Peyer's patch (tissue), 4 donors: ENCODE measurements around the gene LMX1B.

Experiments used
- POLR2A ChIP-seq, 2 donors: fragments of 450-650 bp; IDR thresholded peaks; one replicate each; pipeline ENCODE4 v1.5.1; 2017; ENCODE audit warnings: antibody characterized with exemption in 2 of 2, mild to moderate bottlenecking in 2 of 2, moderate library complexity in 2 of 2
- TF ChIP-seq, protein P1 (sequence below), 6 experiments: fragments of 450-650 bp in 4 of 6; fragments of 200-600 bp in 2 of 6; sonication (generic) in 1 of 6; IDR thresholded peaks; one replicate each; pipeline ENCODE4 v1.5.1; 2017 to 2019; ENCODE audit warnings: antibody characterized with exemption in 6 of 6, mild to moderate bottlenecking in 3 of 6, moderate library complexity in 1 of 6

- no peak for TF ChIP-seq POLR2A (IDR thresholded peaks at IDR 0.05)
- TF ChIP-seq, protein P1, sequence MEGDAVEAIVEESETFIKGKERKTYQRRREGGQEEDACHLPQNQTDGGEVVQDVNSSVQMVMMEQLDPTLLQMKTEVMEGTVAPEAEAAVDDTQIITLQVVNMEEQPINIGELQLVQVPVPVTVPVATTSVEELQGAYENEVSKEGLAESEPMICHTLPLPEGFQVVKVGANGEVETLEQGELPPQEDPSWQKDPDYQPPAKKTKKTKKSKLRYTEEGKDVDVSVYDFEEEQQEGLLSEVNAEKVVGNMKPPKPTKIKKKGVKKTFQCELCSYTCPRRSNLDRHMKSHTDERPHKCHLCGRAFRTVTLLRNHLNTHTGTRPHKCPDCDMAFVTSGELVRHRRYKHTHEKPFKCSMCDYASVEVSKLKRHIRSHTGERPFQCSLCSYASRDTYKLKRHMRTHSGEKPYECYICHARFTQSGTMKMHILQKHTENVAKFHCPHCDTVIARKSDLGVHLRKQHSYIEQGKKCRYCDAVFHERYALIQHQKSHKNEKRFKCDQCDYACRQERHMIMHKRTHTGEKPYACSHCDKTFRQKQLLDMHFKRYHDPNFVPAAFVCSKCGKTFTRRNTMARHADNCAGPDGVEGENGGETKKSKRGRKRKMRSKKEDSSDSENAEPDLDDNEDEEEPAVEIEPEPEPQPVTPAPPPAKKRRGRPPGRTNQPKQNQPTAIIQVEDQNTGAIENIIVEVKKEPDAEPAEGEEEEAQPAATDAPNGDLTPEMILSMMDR (IDR thresholded peaks at IDR 0.05): no peak
These were observed 79.8 kb downstream of the LMX1B start for GRCh38 chr9:126693428-126693944.
